Activated naive CD8-positive, alpha-beta T cell (primary cell): ENCODE results near the gene PRSS8.
"Not testable (repeated sequence)": the region's sequence is repeated elsewhere in the genome, so short reads cannot be mapped to it uniquely, and the experiment has no call there.

Experiments
- H3K27ac Mint-ChIP-seq: one replicate; pipeline ENCODE4 v1.8.0; 2021; ENCODE audit warnings: mixed read lengths
- H3K27me3 Mint-ChIP-seq: one replicate; pipeline ENCODE4 v1.8.0; 2021; ENCODE audit warnings: mixed read lengths
- H3K36me3 Mint-ChIP-seq: one replicate; pipeline ENCODE4 v1.8.0; 2021; ENCODE audit warnings: mixed read lengths
- H3K4me1 Mint-ChIP-seq: one replicate; pipeline ENCODE4 v1.8.0; 2021; ENCODE audit warnings: low read depth, mixed read lengths
- H3K4me3 Mint-ChIP-seq: one replicate; pipeline ENCODE4 v1.8.0; 2021; ENCODE audit warnings: mild to moderate bottlenecking, mixed read lengths
- H3K9me3 Mint-ChIP-seq: one replicate; pipeline ENCODE4 v1.8.0; 2021; ENCODE audit warnings: low read depth, mixed read lengths

The PRSS8 gene

DNA sequence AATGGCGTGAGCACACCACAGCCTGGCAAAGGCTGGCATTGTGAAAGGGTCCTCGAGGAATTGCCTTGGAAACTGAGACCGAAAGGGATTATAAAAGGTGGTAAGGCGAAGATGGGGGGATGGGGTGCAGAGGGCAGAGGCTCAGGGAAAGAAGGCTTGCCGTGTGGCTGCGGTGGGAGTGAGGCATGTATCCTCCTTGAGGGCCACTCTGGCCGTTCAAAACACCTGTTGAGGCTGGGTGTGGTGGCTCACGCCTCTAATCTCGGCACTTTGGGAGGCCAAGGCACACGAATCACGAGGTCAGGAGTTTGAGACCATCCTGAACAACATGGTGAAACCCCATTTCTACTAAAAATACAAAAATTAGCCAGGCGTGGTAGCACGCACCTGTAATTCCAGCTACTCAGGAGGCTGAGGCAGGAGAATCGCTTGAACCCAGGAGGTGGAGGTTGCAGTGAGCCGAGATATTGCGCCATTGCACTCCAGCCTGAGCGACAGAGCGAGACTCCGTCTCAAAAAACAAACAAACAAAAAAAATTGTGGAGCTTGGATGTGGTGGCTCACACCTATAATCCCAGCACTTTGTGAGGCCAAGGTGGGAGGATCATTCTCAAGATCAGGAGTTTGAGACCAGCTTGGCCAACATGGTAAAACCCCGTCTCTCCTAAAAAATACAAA is 1.4 kb upstream of the PRSS8 start:
- H3K27ac Mint-ChIP-seq, H3K4me3 Mint-ChIP-seq, H3K9me3 Mint-ChIP-seq: not testable (repeated sequence)

DNA sequence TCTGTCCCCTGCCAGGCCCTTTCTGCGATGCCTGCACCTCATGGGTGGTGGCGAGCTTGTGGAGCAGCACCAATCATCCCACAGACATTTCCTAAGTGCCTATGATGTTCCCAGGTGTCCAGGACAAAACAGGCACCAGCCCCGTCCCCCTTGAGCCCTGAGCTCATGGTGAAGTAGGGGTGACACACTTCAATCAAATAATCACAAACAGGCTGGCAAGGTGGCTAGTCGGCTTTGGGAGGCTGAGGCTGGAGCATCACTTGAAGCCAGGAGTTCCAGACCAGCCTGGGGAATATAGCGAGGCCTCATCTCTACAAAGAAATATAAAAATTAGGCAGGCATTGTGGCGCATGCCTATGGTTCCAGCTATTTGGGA is 748 bp upstream of the PRSS8 start:
- H3K4me1 Mint-ChIP-seq, result no peaks in the 10 kb centered on the region
- no peaks in the 10 kb centered on the region for H3K9me3 Mint-ChIP-seq
- no peaks in the 10 kb centered on the region for H3K27me3 Mint-ChIP-seq
- no peak overlapping the region for H3K4me3 Mint-ChIP-seq
- H3K27ac Mint-ChIP-seq, result no peak overlapping the region
- H3K36me3 Mint-ChIP-seq, result no peaks in the 10 kb centered on the region

More for the DNA sequence above, 1.4 kb upstream of the PRSS8 start:
- not testable (repeated sequence) for H3K27me3 Mint-ChIP-seq, H3K36me3 Mint-ChIP-seq, H3K4me1 Mint-ChIP-seq

DNA sequence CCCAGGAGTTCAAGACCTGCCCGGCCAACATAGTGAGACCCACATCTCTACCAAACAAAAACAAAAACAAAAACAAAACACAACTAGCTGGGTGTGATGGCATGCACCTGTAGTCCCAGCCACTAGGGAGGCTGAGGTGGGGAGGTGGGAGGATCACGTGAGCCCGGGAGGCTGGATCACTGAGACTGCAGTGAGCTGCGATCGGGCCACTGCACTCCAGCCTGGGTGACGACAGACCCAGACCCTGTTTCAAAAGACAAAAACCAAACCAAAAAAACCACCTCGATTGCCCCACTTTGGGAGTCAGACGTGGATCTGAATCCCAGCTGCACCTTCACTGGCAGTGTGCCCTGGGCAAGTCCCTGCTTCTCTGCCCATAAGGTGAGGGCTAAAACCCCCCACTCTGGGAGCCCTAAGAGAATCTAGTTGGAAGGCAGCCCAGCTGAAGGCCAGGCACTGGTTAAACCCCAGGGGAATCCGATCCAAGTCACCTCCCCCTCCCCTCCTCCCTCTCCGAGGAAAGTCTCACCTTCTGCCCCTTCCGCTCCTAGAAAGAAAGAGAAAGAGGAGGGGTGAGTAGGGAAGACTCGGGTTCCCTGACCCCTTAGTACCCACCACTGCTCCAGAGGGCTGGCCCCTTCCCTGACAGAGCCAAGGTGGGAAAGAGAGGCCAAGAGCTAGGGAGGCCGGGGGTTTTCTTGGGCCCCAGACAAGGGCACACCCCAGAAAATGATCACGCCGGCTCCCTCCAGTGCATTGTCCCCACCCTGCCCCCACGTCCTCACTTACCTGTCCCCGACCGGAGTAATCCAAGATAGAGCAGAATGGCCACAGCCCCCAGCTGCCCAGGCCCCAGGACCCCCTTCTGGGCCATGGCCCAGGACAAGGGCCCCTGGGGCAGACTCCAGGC is 647 bp downstream of the PRSS8 start:
- Mint-ChIP-seq H3K27ac (no peak overlapping the region), H3K27me3 (no peaks in the 10 kb centered on the region), H3K4me1 (no peaks in the 10 kb centered on the region), H3K36me3 (no peaks in the 10 kb centered on the region), H3K4me3 (no peak overlapping the region), H3K9me3 (no peaks in the 10 kb centered on the region)

DNA sequence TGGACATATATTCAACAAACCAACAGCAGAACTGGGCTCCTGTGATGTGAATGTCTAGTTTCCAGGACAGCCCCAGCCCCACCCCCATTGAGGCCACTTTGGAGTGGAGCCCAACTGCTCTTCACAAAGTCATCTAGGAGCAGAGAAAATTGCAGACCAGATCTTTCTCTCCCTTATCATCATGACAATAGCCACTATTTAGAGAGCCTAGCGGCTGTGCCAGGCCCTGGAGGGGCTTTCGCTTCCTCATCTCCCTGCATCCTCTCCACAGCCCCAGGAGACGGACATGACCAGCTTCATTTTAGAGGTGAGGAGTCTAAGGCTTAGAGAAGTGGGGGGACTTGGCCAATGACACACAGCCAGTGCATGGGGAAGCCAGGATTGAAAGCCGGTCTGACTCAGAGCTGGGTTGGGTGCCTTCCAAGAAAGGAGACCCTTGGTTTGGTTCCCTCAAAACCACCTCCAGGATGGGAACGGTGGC is 1.4 kb downstream of the PRSS8 start:
- Mint-ChIP-seq H3K4me1 (no peaks in the 10 kb centered on the region), H3K27ac (no peak overlapping the region), H3K27me3 (no peaks in the 10 kb centered on the region), H3K4me3 (no peak overlapping the region), H3K9me3 (no peaks in the 10 kb centered on the region), H3K36me3 (no peaks in the 10 kb centered on the region)

DNA sequence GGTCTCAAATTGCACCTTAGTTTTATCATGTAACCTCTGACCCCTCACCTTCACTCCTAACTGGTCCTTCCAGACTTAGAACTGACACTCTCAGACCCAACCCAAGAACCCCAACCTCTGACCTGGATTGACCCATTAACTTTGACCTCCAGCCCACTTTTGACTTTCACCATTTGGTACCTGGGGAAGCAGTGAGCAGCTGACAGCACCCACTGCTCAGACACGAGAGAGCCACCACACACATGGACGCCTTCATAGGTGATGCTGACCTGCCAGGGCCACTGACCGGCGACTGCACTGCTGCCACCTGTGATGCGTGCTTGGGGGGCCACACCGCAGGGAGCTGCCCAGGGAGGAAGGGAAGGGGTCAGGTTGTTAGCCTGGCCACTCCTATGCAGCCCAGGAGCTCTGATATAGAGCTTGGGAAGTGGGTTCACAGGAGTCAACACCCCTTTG is 2.5 kb downstream of the PRSS8 start:
- H3K9me3 Mint-ChIP-seq, result no peaks in the 10 kb centered on the region
- H3K36me3 Mint-ChIP-seq, result no peaks in the 10 kb centered on the region
- H3K4me3 Mint-ChIP-seq, result no peak overlapping the region
- H3K27me3 Mint-ChIP-seq, result no peaks in the 10 kb centered on the region
- peaks cover 2% of the 10 kb centered on the region for H3K4me1 Mint-ChIP-seq
- H3K27ac Mint-ChIP-seq, result no peak overlapping the region

DNA sequence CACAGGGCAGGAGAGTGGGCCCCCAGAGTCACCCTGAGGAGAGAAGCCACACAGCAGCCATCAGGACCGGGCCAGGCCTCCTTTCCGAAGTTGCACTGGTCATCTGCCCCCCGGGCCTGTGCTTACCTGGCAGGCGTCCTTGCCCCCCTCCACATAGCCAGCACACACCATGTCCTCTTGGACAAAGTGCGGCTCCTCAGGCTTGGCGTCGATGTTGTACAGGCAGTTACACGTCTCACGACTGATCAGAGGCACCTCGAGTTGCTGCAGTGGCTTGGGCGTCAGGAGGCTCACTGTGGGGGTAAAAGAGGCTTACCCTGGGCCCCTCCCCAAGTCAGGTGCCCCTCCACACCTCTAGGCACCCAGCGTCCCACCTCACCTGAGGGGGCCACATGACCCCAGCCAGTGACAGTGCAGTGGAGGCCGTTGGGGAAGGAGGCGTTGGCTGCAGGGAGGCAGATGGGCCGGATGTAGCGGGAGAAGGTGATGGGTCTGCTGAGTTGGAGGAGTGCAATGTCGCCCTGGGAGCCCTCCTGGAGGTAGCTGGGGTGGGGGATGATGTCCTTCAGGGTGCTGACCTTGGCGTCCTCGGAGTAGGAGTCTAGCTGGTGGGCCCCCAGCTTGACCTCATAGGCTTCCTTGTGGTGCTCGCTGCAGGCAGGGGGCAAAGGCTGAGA is 3.1 kb downstream of the PRSS8 start:
- Mint-ChIP-seq H3K27me3 (no peaks in the 10 kb centered on the region), H3K36me3 (no peaks in the 10 kb centered on the region), H3K9me3 (no peaks in the 10 kb centered on the region), H3K27ac (no peak overlapping the region), H3K4me1 (peaks cover 2% of the 10 kb centered on the region), H3K4me3 (no peak overlapping the region)

DNA sequence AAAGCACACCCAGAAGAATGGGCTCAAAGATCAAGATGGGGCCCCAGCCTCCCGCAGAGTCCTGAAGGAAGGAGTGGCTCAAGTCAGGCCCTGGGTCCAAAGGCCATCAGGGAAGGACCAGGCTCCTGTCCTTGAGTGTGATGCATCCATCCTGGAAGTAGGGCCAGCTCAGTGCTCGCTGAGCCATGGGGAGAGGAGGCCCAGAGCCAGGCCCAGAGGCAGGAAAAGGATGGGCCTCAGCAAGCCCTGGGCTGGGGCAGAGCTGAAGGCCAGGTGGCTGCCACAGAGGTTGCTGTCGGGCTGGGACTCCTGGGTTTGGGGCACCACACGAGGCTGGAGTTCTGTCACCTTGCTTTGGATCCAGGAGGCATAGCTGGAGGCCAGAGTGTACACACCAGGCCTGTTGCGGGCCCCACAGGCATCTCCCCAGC is 3.7 kb downstream of the PRSS8 start:
- H3K4me3 Mint-ChIP-seq, result no peak overlapping the region
- no peaks in the 10 kb centered on the region for H3K36me3 Mint-ChIP-seq
- H3K27ac Mint-ChIP-seq, result no peak overlapping the region
- H3K27me3 Mint-ChIP-seq, result no peaks in the 10 kb centered on the region
- no peaks in the 10 kb centered on the region for H3K9me3 Mint-ChIP-seq
- H3K4me1 Mint-ChIP-seq, result peaks cover 2% of the 10 kb centered on the region

DNA sequence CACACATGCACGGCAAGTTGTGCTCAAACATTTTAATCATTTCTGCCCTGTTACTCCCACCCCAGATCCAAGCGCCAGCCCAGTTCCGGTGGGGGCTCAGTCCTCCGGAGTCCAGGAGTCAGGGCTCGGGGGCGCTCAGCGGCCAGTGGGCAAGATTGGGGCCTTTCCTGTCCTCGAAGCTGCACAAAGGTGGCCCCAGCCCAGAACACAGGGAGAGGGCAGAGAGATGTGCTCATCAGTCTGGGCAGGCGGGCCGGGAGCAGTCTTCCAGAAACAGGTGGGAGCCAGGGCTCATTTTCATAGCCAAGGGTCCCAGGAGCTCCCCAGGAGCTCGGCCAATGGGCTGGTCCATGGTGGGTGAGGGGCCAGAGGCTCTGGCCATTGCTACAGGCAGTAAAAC is 4.1 kb downstream of the PRSS8 start:
- no peak overlapping the region for H3K4me3 Mint-ChIP-seq
- H3K36me3 Mint-ChIP-seq, result no peaks in the 10 kb centered on the region
- H3K9me3 Mint-ChIP-seq, result no peaks in the 10 kb centered on the region
- peaks cover 2% of the 10 kb centered on the region for H3K4me1 Mint-ChIP-seq
- no peak overlapping the region for H3K27ac Mint-ChIP-seq
- H3K27me3 Mint-ChIP-seq, result no peaks in the 10 kb centered on the region

DNA sequence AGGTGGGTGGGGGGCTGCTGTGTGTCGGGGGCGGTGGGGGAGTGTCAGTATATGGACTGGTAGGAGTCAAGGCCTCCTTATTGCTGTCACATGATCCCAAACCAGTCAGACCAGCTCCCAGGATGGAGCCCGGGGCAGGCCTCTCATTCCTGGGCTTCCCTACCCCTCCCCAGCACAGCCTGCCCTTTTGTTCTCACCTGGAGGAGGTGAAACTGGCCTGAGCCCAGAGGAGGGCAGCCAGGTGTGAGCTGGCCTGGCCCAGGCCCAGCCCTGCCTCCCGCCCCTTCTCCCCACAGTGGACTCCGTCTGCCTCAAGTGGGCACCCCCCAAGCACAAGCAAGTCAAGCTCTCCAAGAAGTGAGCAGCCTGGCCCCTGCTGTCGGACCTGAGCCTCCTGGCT is 4.6 kb downstream of the PRSS8 start:
- no peak overlapping the region for H3K27ac Mint-ChIP-seq
- H3K4me1 Mint-ChIP-seq, result peaks cover 2% of the 10 kb centered on the region

DNA sequence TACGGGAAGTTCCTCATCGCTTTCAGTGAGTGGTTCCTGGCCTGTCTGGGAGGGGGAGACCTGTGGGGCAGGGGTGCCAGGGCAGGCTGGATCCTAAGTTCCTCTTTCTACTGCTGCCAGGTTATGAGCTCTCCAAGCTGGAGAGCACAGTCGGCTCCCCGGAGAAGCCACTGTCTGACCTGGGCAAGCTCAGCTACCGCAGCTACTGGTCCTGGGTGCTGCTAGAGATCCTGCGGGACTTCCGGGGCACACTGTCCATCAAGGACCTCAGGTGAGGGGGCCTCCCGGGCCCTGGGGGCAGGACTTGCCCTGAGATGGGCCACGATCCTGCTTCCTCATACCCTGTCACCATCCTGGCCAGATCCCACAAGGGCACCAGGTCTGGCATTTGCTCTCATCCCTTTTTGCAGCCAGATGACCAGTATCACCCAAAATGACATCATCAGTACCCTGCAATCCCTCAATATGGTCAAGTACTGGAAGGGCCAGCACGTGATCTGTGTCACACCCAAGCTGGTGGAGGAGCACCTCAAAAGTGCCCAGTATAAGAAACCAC is 5.1 kb downstream of the PRSS8 start:
- Mint-ChIP-seq H3K36me3 (no peaks in the 10 kb centered on the region), H3K4me3 (no peak overlapping the region), H3K4me1 (peaks cover 2% of the 10 kb centered on the region), H3K9me3 (no peaks in the 10 kb centered on the region), H3K27ac (no peak overlapping the region), H3K27me3 (no peaks in the 10 kb centered on the region)

More for the DNA sequence above, 4.6 kb downstream of the PRSS8 start:
- H3K27me3 Mint-ChIP-seq, result no peaks in the 10 kb centered on the region
- H3K9me3 Mint-ChIP-seq, result no peaks in the 10 kb centered on the region
- H3K36me3 Mint-ChIP-seq, result no peaks in the 10 kb centered on the region
- H3K4me3 Mint-ChIP-seq, result no peak overlapping the region

DNA sequence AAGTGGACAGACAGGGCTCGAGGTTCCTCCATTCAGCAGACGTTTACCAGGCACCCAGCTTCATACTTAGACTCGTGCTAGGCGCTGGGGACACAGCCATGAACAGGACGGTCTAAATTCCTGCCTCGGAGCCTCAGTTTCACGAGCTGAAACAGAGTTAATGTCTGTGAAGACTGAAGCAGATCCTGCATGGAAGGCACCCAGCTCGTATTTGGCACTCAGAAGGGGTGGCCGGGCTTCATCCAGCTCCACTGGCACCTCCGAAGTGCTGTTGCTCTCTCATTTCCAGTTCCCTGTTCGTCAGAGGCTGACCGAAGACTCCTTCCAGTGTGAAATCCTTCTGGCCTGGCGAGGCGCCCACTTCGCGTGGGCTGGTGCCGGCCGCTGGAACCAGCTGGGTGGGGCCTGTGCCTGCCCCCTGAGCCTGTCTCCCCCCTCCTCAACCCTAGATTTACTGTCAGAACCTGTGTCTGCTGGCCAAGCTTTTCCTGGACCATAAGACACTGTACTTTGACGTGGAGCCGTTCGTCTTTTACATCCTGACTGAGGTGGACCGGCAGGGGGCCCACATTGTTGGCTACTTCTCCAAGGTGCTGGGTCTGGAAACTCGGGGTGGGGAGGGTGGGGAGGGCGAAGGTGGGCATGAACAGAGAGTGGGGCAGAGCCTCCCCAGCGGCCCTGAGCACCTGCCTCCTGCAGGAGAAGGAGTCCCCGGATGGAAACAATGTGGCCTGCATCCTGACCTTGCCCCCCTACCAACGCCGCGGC is 5.8 kb downstream of the PRSS8 start:
- H3K36me3 Mint-ChIP-seq, result no peaks in the 10 kb centered on the region
- H3K4me1 Mint-ChIP-seq, result peaks cover 2% of the 10 kb centered on the region
- H3K4me3 Mint-ChIP-seq, result no peak overlapping the region
- no peaks in the 10 kb centered on the region for H3K9me3 Mint-ChIP-seq
- H3K27me3 Mint-ChIP-seq, result no peaks in the 10 kb centered on the region
- H3K27ac Mint-ChIP-seq, result no peak overlapping the region

DNA sequence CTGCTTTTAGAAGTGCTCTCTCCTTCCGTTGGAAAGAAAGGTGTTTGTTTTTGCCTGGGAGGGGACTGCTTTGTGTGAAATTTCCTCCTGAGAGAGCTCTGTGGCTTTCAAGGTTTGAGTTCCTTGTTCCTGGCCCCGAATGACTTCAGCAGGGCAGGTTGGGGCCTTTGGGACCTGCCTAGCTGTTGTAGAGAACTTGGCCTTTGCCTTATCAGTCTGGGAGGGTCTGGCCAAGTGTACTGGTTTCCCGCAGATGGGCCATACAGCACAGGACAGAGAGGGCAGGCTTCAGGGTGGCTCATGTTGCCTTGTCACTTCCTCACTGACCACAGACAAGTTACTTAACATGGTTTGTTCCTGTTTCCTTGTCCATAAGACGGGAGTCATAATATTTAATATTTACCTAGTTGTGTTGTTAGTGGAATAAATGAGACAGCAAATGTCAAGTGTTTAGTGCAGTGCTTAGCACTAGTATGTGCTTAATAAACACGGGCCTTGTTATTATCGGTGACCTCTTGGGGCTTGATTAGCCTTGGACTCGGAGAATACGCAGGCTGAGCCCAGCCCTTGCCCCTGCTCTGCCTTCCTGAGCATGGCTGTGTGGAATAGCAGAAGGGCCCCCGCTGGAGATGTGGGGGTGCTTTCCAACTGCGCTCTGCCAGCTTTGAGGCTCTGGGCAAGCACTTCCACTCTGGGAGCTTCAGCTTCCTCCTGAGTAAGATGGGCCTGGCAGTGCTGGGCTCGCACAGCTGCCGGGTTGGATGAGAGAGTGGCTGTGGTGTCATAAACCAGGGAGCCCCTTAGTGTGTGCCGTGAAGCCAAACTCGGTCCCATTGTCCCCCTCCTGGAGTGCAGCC is 6.6 kb downstream of the PRSS8 start:
- Mint-ChIP-seq H3K9me3 (no peaks in the 10 kb centered on the region), H3K36me3 (no peaks in the 10 kb centered on the region), H3K4me1 (peaks cover 2% of the 10 kb centered on the region), H3K27ac (peak overlapping the region; percentile 16), H3K4me3 (no peak overlapping the region), H3K27me3 (no peaks in the 10 kb centered on the region)

DNA sequence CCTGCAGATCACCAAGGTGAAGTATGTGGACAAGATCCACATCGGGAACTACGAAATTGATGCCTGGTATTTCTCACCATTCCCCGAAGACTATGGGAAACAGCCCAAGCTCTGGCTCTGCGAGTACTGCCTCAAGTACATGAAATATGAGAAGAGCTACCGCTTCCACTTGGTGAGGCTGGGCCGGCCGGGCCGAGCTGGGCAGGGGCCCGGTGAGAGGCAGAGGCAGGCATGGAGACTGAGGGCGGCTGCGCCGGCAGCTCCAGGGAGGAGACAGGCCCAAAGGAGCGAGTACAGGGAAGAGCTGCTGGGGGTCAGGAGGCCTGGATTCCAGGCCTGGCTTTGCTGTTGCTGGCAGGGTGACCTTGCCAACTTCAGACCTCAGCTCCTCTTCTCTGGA is 8.3 kb downstream of the PRSS8 start:
- Mint-ChIP-seq H3K4me1 (peaks cover 2% of the 10 kb centered on the region), H3K4me3 (no peak overlapping the region), H3K9me3 (no peaks in the 10 kb centered on the region), H3K27ac (no peak overlapping the region), H3K36me3 (no peaks in the 10 kb centered on the region), H3K27me3 (no peaks in the 10 kb centered on the region)
